Gastrocnemius medialis (tissue), 4 donors: ENCODE measurements around the gene FKBP7.

ENCODE experiments used
- POLR2A ChIP-seq, 2 donors: fragments of 450-650 bp; IDR thresholded peaks; one replicate each; pipeline ENCODE4 v1.6.1; 2017; ENCODE audit warnings: antibody characterized with exemption in 2 of 2, mild to moderate bottlenecking in 2 of 2, moderate library complexity in 2 of 2
- TF ChIP-seq, protein P1 (sequence below), 5 experiments: fragments of 450-650 bp in 3 of 5; fragments of 200-600 bp in 2 of 5; sonication (generic) in 2 of 5; IDR thresholded peaks in 4 of 5; conservative IDR thresholded peaks in 1 of 5; 1 replicate in 4 of 5; 2 replicates in 1 of 5; pipeline ENCODE4 v1.5.1; 2016 to 2019; ENCODE audit warnings: antibody characterized with exemption in 5 of 5, mild to moderate bottlenecking in 3 of 5, moderate library complexity in 3 of 5

DNA sequence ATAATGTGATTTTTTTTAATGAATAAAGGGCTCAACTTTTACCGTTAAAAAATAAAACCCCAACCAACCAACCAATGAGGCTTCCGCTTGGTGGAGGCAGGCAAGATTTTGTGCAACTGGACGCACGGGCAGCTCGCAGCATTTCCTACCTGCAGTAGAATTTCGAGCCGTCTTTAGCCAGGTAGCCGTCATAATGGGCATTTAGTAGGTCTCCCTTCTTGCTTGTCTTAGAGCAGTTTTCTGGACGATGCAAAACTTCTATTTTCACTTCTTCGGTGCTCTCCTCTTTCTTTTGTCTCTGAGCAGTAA is 316 bp downstream of the FKBP7 start:
- TF ChIP-seq, protein P1, sequence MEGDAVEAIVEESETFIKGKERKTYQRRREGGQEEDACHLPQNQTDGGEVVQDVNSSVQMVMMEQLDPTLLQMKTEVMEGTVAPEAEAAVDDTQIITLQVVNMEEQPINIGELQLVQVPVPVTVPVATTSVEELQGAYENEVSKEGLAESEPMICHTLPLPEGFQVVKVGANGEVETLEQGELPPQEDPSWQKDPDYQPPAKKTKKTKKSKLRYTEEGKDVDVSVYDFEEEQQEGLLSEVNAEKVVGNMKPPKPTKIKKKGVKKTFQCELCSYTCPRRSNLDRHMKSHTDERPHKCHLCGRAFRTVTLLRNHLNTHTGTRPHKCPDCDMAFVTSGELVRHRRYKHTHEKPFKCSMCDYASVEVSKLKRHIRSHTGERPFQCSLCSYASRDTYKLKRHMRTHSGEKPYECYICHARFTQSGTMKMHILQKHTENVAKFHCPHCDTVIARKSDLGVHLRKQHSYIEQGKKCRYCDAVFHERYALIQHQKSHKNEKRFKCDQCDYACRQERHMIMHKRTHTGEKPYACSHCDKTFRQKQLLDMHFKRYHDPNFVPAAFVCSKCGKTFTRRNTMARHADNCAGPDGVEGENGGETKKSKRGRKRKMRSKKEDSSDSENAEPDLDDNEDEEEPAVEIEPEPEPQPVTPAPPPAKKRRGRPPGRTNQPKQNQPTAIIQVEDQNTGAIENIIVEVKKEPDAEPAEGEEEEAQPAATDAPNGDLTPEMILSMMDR (IDR thresholded peaks at IDR 0.05 in 4 of 5, conservative IDR thresholded peaks at IDR 0.05 in 1 of 5): no peak
- no peak for TF ChIP-seq POLR2A (IDR thresholded peaks at IDR 0.05)
